ENCODE results near the gene MSH3.

MSH3 gene

GRCh38 chr5:80654391-80655230 is at the start of gene MSH3, which contains the start of gene DHFR:
MSH3 (plus strand) TSS chr5:80654652; CDS start chr5:80654728, 76 bp downstream.
DHFR (minus strand) TSS chr5:80654983; CDS start chr5:80654489, 494 bp downstream.
- peak; percentile 36 to 89 (median 74) for DNase-seq

- DNase-seq = no peak
Observed at GRCh38 chr5:80607343-80607742, 47.1 kb upstream of the MSH3 start.

GRCh38 chr5:80607832-80608231 is 46.6 kb upstream of the MSH3 start:
- DNase-seq = no peak

GRCh38 chr5:80608731-80609130 is 45.7 kb upstream of the MSH3 start:
- DNase-seq = no peak

GRCh38 chr5:80609692-80610091 is 44.8 kb upstream of the MSH3 start:
- no peak for DNase-seq

- peak in 6 of 51 donors; percentile 2 to 18 (median 4) for DNase-seq
Observed at GRCh38 chr5:80615266-80615914, 39.1 kb upstream of the MSH3 start.

- no peak for DNase-seq
Observed at GRCh38 chr5:80618438-80618837, 36.0 kb upstream of the MSH3 start.

- DNase-seq = no peak
Observed at GRCh38 chr5:80619086-80619485, 35.4 kb upstream of the MSH3 start.

- no peak for DNase-seq
Observed at GRCh38 chr5:80620211-80620610, 34.2 kb upstream of the MSH3 start.

GRCh38 chr5:80622756-80623155 is 31.7 kb upstream of the MSH3 start:
- DNase-seq = no peak

GRCh38 chr5:80623999-80624398 is 30.5 kb upstream of the MSH3 start:
- no peak for DNase-seq

- no peak for DNase-seq
Observed at GRCh38 chr5:80625230-80625629, 29.2 kb upstream of the MSH3 start.

- DNase-seq = no peak
Observed at GRCh38 chr5:80629281-80629680, 25.2 kb upstream of the MSH3 start.

- DNase-seq = no peak
Observed at GRCh38 chr5:80631278-80632259, 22.9 kb upstream of the MSH3 start.

- no peak for DNase-seq
Observed at GRCh38 chr5:80632700-80633099, 21.8 kb upstream of the MSH3 start.

- DNase-seq = no peak
Observed at GRCh38 chr5:80634193-80634592, 20.3 kb upstream of the MSH3 start.

GRCh38 chr5:80641353-80641752 is 13.1 kb upstream of the MSH3 start:
- DNase-seq = no peak

- no peak for DNase-seq
Observed at GRCh38 chr5:80644900-80645299, 9.6 kb upstream of the MSH3 start.

GRCh38 chr5:80646926-80647325 is 7.5 kb upstream of the MSH3 start:
- DNase-seq = no peak

- no peak for DNase-seq
Observed at GRCh38 chr5:80653502-80653901, 950 bp upstream of the MSH3 start.

GRCh38 chr5:80654054-80654390 is 430 bp upstream of the MSH3 start:
- no peak for DNase-seq
